NCI-H510A treated with DMSO at 0.1 percent for 48 hours (cell line): Measurements from ENCODE around the gene DAB2IP.
A peak's percentile ranks its signal among the peaks of the same experiment; 100 is the strongest.
"Not testable (repeated sequence)": the region's sequence is repeated elsewhere in the genome, so short reads cannot be mapped to it uniquely, and the experiment has no call there.

Experiments
- DNase-seq: peaks from one replicate; lab custom pipeline; 2025; lab: John Stamatoyannopoulos, UW

Gene DAB2IP

GRCh38 chr9:121651295-121652020, at the start of gene DAB2IP:
Gene DAB2IP (plus strand): TSS chr9:121651634. CDS start chr9:121651776, 142 bp downstream.
- peak; percentile 57 for DNase-seq

GRCh38 chr9:121603028-121603427, 48.4 kb upstream of the DAB2IP start:
- no peak for DNase-seq

GRCh38 chr9:121604242-121604641, 47.2 kb upstream of the DAB2IP start:
- DNase-seq: peak; percentile 45

DNA sequence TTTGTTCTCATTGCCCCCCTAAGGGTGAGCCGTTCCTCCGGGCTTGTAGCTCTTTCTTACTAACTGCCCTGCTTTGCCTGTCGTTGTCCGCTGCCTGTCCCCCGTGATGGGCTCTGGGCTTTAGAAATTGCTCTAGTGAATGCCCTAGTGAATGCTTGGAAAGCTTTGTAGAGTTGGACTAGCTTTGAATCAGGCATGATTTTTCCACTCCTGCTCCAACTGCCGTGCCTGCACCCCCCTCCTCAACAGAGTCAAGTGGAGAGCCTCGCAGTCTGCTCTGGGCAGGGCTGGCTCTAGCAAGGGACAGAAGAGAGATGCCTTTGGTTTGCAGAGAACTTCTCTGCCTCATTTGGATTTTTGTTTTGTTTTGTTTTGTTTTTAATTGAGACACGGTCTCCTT, 46.8 kb upstream of the DAB2IP start:
- no peak for DNase-seq

DNA sequence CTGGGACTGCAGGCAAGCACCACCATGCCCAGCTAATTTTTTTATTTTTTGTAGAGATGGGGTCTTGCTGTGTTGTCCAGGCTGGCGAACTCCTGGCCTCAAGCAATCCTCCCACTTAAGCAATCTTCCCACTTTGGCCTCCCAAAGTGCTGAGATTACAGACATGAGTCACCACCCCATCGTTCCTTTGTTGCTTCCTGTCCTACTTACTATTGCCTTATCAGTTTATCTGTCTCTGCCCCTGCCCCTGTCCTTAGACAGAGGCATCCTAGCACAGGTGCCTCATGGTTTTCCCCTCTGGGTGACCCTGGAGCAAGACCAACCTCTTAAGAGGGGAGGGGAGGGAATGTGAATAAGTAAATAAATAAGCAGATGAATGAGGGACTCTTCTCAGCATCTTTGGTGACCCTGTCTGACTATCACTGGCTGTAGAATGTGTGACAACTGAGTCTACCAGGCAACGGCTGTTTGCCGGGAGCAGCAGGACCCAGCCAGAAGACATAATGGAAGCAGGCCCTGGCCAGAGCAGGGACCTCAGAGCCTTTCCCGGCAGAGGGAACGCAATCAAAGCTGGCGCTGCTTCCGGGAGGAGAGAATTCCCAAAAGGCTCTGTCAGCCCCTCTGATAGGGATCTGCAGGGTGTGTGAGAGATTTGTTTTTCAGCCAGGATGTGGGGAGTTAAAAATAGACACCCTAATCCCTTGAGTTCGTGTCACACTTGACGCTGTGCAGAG, 43.8 kb upstream of the DAB2IP start:
- peak; percentile 24 for DNase-seq

DNA sequence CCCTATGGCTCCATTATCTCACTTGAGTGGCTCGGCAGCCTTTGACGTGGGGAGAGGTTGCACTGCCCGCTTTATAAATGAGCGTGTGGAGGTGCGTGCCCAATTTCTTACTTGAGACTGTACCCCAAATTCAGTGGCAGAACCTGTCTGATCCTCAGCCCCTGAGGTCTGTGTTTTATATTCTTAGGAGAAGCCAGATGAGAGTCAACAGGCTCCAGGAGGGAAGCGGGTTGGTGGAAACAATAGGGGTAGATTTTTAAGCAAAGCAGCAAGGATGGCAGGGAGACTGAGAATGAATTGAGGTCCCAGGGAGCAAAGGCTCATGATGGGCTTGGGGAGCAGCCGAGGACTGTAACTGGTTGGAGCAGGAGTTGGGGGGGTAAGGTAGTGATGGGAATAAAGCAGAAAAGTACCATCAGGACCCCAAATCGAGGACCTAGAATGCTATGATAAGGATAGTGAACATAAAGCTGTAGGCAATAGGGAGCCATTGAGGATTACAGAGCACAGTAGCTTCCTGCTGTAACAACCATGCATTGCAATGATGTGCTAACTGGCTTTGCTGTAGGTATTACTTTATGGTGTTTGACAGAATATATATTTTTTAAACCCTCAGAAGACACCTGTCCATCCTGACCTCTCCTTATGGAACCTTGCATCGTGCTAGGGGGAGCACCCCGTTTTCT, 43.1 kb upstream of the DAB2IP start:
- DNase-seq: no peak

DNA sequence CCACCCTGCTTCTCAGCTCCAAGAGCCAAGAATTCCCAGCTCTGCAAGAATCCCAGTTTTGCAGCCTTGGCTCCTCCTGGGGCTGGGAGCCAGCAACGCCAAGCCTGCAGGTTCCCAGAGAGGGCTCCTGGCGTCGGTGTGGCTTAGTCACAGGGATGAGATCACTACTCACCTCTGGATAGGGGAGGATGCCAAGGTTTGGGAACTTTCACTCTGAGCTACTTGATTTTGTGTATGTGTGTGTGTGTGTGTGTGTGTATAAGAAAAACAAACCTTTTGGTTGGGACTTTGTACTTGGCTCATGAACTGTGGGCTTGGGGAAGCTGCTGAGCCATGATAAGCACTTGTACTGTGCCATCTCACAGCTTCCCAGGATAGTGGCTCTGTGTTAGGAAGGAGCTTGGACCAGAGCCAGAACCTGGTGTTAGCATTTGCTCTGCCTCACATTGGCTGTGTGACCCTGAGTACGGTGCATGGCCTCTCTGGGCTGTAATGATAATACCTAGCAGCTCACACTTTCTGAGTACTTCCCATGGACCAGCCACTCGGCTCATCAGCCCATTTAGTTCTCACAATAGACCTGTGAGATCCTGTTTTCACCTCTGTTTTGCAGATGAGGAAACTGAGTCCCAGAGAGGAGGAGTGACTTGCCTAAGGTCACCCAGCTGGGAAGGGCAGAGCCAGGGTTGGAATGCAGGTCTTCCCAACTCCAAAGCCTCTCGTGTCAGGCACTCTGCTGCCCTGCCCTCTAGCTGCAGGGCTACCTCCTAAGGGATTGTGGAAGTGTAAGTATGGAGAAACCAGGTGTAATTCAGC, 41.4 kb upstream of the DAB2IP start:
- no peak for DNase-seq

GRCh38 chr9:121610638-121610953, 40.8 kb upstream of the DAB2IP start:
- no peak for DNase-seq

- DNase-seq: peak; percentile 13
Measured at GRCh38 chr9:121612511-121612998, 38.9 kb upstream of the DAB2IP start.

GRCh38 chr9:121613009-121613752, 38.3 kb upstream of the DAB2IP start:
- DNase-seq: peak; percentile 47

DNA sequence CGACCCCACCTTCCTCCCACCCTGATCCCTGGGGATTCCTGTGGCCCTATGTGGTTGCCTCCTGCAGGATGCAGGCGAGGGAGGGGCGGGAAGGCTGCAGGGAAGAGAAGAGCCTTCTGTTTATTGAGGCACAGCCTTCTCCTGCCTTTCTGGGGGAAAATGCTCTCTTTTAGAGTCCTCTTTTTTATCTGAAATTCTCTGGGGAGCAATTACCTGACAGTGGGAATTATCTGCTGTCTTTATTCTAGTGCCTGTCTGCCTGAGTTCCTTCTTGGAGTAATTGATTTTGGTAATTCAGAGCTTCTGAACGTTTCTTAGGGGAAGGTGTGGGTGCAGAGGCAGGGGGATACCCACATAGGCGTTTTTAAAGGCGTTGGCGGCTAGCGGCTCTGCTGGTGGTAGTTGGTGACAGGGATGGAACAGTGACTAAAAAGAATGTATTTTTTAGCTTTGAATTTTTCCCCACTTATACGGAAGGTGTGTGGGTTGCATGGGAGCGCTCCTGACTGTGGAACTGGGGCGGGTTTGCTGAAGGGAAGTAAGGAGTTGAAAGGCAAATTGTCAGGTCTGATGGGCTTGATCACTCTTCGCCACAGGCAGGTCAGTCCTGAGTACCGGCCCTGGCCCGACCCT, 35.2 kb upstream of the DAB2IP start:
- DNase-seq: no peak

- DNase-seq: no peak
Measured at GRCh38 chr9:121618504-121618903, 32.9 kb upstream of the DAB2IP start.

DNA sequence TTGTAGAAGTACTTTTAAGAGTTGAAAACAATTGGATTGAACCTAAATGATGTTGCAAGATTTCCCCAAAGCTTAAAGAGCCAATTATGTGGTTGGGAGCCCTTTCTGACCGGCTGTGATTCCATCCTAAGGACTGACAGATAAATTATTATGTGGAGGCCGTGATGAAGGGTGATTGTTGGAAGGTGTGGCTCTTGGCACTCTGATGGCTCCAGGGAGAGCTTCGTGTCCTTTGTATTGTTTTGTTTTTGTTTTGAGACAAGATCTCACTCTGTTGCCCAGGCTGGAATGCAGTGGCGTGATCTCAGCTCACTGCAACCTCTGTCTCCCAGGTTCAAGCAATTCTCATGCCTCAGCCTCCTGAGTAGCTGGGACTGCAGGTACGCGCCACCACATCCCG, 32.5 kb upstream of the DAB2IP start:
- DNase-seq: not testable (repeated sequence)

DNA sequence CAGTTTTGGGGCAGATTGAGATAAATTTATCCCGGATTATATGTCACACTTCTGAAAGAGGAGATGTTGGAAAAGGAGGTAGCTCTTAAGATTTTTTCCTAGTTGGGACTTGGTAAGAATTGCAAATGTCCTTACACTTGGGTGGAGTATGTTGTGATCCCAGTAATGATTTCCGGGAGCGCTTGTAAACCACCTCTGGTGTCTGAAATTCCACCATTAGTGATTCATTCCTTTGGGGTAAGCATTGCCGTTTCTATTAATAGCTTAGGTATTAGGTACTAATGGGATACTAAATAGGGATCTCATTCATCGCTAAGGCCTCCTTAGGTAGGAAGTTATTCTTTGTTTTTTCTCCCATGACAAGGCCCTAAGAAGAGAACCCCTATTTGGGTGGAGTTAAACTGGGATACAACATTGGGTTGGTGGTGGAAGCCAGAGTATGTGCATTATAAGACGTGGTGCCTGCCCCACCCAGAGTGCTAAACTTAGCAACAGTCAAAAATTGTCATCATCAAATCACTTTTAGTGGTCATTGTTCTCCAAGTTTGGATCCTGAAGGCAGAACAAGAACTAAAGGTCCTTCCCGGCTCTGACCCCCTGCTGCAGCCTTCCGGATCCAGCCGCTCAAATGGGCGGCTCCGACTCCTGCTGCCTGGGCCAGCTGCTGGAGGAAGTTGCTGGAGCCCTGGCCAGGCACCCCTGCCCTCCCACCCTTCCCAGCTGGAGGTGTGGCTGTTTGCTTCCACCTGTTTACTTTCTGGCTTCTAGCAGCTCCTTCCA, 31.7 kb upstream of the DAB2IP start:
- DNase-seq: no peak

DNA sequence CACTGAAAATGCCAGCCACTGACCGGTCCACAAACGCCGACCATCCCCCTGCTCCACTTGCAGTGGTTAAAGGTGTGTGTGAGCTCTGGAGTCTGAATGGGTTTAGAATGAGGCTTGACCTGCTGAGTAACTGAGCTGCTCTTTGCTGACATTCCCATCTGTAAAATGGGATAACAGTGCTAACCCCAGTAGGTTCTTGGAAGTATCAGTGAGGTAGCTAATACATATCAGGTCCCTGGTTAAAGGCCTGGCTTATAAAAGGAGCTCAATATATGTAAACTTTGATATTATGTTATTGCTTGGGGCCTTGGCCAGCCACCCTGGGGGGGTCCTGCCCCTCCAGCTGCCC, 31.1 kb upstream of the DAB2IP start:
- DNase-seq: no peak

- DNase-seq: no peak
Measured at GRCh38 chr9:121620777-121621449, 30.5 kb upstream of the DAB2IP start.

DNA sequence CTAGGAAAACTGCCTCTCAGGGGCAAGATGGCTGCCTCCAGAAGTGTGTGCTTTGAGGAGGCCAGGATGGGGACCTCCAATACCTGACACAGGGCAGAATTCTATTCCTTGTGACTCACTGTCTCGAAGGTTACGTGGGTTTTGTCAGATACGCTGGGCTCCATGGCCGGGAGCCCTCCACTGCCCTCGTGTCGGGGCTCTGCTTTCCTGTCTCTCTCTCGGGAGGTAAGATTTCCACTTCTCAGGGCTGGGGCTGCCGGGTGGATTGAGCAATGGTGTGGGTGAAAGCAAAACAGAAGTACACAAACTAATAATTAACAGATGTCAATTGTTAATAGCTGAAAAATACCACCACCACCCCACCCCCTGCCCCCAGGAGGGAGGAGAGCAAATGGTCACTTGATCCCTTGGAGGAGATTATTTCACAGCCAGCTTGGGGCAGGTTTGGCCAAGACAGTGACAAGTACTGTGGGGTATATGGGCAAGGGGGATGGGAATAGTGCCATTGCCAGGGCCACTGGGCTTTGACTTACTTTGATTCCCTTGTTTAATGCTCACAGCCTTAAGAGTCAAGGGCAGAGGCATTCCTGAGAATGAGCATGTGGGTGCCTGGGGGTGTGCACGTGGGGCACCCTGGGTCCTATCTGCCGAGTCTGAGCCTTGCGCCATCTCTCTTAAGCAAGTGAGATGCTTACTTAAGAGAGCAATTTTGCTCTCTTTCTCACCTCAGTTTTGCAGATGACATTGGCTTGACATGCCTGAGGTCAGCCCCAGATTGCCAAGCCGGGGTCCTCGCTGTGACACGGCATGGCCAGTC, 28.8 kb upstream of the DAB2IP start:
- no peak for DNase-seq

DNA sequence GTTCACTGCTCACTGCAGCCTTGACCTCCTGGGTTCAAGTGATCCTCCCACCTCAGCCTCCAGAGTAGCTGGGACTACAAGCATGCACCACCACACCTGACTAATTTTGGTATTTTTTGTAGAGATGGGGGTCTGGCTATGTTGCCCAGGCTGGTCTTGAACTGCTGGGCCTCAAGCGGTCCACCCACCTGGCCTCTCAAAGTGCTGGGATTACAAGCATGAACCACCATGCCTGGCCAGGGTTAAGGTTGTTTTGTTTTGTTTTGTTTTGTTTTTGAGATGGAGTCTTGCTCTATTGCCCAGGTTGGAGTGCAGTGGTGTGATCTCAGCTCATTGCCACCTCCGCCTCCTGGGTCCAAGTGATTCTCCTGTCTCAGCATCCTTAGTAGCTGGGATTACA, 28.0 kb upstream of the DAB2IP start:
- not testable (repeated sequence) for DNase-seq

GRCh38 chr9:121625590-121625989, 25.8 kb upstream of the DAB2IP start:
- no peak for DNase-seq
